NCI-H2171 treated with DMSO at 0.1 percent for 48 hours (cell line): ENCODE data around the gene DIS3L2.
"Not testable (repeated sequence)": the region's sequence is repeated elsewhere in the genome, so short reads cannot be mapped to it uniquely, and the experiment has no call there.

Experiments used
- DNase-seq: peaks from one replicate; lab custom pipeline; 2025; lab: John Stamatoyannopoulos, UW

The DIS3L2 gene

DNA sequence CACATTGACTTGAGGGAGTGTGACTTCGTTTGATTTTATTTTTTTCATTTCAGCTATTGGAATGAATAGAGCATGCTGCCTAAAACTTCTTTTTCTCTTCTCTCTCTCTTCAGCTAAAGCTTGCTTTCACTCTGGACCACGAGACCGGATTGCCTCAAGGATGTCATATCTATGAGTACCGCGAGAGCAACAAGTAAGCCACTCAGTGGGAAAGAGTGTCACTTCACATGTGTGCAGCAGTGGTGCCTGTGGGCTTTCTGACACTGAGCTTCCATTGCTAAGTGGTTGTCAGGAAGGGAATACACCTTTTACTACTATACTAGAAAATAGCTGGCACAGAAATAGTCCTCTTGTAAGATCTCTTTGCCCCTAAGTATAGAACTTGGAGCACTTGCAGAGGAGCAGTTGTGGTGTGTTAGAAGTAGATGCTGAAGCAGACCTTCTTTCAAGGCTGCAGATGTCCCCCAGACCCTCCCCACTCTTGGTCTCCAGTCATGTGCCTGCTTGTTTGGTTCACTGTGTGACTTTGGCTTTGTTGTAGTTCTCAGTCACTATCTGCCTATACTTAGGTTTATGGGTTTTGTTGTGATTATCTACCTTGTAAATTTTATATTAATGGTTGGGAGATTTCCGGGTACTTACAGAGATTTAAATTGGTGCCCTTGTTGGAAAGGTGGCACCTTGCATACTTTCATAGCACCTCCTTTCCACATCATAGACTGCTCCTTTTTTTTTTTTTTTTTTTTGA is 338.6 kb downstream of the DIS3L2 start:
- DNase-seq, result no peak

DNA sequence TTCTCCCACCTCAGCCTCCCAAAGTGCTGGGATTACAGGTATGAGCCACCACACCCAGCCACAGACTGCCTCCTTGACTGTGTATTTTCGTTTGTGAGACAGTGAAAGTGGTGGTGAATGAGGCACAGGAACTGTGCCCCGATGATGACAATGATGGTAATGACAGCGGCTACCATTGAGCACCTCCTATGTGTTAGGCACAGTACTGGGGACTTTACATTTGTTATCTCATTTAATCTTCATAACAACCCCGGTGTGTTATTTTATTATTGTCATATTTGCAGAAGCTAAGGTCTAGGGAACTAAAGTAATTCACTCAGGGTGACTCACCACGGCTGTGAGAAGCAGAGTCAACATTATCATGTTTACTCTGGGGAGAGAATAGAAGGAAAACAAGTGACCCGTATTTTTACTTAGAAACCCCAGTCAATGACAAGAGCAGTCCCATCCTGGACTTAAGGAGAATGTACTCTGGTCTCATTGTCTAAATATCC is 339.4 kb downstream of the DIS3L2 start:
- no peak for DNase-seq

DNA sequence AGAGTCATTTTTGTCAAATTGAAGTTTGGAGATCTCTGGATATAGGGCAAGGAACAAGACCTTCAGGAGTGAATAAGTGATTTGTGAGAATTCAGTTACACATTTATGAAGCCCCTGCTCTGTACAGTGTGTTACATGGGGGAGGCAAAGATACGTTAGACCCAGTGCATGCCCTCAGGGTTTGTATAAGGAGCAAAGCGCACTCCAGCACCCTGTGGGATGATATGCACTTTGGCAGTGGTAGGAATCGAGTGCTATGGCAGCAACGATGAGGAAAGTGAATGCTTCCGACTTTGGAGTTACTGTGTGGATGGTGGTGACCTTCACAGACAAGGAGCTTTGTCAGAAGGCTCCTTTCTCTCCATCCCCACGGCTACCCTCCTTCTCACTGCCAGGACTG is 342.7 kb downstream of the DIS3L2 start:
- no peak for DNase-seq

DNA sequence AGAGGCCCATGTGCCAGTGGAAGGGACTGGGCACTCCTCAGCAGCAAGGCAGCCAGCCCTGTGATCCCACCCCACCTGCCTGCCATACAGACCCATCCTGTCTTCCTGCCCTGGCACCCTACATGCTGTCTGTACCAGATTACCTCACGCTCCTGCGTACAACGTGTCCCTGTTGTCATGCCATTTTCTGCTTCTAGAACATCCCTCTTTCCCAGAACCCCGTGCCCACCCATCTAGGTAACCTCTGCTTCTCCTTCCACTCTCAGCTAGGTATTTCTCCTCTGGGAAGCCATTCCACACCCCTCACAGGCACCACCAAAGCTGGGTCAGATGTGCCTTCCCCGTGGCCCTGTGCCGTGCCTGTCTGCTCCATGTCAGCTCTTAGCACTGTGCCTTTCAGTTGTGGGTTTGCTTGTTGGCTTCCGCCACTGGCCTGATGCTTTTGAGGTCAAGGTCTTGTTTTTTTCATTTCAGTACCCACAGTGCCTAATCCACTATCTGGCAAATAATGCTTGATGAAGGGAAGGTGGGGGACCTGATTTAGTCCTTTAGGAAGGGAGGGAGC is 345.3 kb downstream of the DIS3L2 start:
- no peak for DNase-seq

DNA sequence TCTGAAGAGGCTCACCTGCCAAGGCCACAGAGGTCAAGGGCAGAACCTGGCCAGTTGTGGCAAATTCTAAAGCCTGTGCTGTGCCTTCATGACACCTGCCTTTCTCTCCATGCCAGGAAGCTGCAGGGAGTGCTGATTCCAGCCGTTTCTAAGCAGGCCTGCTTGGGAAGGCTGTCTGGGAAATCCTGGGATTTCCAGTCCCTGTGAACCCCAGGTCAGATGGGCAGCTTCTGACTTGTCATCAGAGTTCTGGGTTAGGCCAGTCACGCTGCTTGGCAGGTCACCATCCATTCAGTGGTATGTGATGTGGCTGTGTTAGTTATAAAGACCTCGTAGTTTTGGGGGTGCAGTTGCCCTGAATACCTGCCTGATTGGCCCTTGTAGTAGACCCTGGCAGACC is 346.3 kb downstream of the DIS3L2 start:
- no peak for DNase-seq

DNA sequence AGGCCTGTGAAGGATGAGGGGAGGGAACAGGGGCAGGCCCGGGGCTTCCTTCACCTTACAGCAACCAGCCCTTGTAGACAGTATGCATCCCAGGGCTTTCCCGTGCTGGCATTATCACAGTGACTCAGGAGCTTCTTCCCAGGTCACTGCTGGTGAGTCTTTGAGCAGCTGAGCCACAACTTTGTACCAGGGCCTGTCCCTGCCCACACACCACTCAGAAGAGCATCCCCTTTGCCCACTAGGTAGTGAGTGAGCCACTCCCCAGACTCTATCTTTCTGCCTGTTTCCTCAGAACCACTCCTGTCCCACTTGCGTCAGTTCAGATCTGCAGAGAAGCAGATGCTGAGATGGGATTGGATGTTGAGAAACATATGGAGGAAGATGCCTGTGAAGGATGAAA is 347.5 kb downstream of the DIS3L2 start:
- no peak for DNase-seq

DNA sequence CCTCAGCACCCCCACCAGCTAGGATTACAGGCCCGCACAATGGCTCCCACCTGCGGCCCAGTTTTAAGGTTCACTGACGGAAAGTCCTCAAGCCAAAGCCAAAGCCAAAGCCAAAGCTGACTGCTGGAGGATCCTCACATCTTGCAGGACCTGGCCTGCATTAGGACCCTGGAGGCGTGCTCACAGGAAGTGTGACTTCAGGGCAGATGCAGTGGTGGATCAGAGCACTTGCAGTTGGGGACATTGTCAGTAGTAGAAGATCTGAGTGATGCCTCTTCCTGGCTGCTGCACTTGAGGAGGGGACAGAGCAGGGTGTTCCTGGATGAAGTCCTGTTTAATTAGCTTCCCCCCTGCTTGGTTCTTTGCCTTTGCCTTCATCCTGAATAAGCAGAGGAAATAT is 348.1 kb downstream of the DIS3L2 start:
- no peak for DNase-seq

DNA sequence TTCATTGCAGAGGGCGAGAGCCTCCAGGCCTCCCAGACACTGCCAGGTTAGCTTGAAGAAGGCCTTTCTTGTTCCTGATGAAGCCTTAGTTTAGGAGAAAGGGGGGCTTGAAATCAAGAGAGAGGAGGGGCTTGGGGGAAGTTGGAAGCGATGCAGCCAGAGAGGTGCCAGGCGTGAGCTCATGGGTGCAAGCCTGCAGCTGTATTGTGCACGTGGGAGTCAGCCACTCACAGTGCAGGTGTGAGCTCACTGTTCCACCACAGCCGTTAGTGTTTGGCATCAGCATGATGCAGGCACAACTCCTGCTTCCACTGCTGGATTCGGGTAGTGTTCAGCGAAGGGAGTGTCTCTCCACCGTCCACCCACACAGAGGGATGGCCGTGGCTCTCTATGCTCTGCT is 348.6 kb downstream of the DIS3L2 start:
- no peak for DNase-seq

DNA sequence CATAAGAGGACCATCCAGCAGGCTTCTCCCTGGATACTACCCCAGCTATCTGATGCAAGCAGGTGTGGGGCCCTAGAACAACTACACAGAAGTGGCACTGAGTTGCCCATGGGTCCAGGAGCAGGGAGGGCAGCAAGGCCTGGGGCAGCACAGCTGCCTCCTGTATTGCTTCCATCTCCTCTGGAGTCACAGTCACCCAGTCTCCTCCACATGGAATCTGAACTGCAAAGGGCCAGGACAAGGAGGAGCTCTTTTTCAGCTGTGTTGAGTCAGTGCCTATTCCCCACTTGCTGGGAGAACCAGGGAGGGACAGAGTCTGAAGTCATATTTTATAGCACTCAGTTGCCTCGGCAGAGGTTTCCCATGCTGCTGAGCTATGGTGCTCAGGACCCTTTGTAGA is 349.2 kb downstream of the DIS3L2 start:
- no peak for DNase-seq

DNA sequence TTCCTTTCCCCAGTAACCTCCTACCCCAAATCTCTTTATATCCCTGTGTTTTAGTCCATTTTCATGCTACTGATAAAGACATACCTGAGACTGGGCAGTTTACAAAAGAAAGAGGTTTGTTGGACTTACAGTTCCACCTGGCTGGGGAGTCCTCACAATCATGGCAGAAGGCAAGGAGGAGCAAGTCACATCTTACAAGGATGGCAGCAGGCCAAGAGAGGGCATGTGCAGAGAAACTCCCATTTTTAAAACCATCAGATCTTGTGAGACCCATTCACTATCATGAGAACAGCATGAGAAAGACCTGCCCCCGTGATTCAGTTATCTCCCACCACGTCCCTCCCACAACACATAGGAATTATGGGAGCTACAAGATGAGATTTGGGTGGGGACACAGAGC is 352.1 kb downstream of the DIS3L2 start:
- DNase-seq, result not testable (repeated sequence)

DNA sequence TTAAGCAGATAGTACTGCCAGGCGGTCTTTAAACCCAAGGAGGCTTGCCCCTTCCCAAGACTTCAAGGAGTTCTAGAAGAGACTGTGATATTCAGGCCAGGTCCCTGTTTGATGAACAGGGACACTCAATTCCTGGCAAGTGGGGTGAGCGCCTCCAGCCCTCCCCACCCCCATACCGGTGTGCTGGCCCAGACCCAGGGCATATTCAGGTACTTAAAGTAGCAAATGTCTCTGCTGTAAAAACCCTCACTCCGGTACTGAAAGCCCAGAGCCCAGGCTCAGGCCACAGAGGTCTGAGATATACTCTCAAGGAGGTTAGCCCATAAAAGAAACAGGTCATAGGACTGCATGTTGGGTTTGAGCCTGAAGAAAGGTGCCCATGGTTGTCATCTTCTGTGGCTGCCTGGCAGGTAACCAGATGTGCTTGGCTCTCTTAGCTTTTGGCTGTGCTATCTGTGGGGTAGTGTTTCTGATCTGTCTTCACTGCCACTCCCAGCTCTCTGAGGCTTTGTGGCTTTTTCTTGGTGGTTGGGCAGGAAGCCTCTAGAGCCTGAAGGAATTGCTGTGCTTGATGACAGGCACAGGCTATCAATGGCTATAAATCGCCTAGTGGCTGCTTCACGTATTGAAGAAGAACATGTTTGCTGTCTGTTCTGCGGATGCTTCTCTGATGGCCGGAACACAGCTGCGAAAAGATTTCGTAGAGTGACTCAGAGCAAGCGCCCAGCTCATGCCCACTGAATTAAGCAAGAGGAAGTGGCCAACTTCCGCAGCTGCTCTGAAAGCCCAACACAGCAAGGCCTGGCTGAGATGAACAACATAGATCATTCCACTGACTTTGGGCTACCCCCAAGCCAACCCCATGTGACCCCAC is 353.8 kb downstream of the DIS3L2 start:
- DNase-seq, result no peak

DNA sequence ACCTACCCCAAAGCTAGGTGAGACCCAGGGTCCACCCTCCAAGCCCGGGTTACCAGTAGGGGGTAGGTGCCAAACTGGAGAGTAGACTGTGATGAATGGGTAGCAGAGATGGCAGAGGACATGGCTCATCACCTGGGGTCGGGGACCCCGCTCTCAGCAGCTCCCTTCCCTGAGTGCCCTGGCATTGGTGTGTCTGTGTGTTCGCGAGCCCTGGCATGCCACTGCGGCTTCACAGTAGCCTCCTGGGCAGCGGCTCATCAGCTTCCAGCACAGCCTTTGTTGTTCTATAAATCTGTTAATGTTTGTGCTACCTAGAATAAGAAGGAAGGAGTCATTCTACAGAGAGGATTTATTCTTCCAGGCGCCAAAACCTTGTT is 354.4 kb downstream of the DIS3L2 start:
- no peak for DNase-seq

DNA sequence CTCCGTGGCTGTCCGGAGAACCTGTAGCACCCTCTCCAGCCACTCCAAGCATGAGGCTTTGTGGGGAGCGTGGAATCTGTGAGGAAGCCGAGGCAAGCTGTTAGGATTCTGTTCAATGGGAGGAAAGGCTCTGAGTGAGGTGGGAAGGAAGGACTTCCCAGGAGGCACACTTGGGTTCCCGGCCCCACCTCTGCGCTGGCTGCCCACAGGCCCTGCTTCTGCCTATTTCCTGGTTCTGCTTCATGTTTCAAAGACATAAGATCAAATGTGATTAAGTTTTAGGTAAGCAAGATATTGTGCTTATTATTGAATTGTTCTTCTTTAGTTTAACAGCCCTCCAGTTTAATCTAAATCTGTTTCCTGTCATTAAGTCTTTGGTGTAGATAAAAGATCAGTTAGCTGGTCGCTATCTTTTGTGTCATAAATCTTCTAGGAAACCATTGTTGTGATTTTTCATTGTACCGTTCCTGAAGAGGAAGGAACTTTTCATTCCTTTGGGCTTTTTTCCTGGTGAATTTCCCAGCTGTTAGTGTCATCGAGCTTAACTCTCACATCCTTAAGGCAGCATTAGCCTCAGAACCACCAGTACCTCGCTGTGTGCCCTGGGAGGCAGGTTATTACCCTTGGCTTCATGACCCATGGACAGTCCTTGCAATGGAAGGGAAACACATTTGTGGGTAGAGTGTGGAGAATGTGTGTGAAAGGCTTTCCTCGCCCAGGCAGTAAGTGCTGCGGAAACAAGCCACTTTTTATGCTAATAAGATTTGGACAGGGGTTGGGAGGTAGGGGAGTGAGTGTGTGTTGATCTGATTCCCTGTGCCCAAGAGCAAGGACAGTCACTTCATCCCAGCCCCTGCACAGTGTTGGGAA is 355.2 kb downstream of the DIS3L2 start:
- DNase-seq, result no peak

DNA sequence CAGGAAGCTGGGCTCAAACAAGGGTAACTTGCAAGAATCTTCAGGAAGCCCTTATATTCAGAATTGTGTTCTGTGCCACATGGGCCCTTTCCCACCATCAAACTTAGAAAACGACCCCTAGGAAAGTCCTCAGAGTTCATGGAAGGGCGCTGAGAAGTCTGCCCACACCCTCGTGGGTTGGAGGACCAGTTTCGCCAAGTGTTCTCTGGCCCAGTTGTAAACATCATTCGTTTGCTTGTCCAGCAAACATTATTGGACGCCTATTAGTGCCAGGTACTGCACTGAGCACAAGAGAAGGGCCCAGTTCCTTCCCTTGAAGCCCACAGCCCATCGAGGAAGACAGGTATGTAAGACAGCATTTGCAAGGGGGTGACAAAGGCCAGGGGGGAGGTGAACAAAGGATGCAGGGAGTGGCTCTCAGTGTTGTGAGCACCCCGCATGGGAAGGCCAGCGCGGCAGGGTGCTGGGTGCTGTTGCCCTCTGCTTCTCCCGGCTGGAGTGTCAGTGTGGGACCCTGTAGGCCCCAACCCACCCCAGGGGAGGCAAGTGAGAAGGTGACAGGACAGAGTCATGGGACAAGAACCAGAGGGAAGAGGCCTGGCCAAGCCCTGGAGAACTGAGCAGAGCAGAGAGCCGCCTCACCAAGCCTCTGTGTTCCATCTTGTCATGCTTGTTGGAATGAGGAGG is 356.8 kb downstream of the DIS3L2 start:
- no peak for DNase-seq

DNA sequence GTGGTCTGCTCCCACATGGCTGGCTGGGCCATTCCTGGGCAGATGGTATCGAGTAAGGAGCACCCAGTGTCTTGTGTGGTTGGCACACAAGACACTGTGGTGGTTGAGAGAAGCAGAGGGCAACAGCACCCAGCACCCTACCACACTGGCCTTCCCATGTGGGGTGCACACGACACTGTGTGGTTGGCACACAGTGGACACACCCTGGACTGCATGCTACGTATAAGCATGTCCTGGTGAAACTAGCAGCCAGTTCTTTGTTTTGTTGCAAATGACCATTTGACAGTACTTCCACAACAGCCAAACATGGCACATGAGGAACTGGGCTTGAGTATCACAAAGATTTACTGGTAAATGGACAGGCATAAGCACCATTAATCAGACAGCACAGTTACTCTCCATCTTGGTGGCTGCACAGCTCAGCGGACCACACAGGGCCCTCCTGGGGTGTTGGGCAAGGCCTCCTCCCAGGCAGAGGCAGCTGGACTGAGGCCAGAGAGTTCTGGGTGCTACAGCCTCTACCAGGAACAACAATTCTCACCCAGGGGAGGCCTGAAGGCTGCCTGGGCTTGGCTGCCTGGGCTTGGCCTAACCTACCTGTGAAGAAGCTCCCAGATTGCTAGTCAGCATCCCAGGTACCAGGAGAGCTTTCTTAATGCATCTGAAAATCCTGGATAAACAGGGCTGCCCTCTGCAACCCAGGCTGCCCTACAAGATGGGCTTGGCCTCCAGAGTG is 357.7 kb downstream of the DIS3L2 start:
- no peak for DNase-seq

DNA sequence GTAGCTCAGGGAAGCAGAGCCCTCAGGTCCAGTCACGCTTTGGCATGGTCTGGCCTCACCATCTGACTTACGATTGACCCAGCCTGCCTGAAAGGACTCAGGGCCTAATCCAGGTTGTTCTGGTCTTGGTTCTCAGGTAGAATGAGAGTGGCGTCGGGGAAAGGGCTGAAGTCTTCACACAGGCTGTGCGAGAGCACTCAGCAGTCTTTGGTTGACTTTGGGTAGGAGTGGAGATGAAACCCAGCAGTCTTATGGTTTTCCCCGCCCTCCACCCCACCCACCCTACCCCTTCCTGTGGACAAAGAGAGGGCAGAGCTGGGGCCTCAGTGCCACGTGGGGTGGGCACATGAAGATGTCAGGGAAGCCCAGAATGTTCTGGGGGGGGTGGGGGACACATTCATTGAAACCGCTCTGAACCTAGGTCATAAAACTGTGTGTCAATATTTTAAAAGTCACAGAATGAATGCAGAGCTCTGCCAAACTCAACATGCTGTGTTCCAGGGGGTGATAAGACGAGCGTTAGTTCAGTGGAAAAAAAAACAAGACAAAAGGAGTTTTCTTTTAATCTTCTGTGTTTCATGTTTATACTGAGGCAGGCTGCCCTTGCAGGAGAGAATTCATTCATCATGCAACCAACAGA is 358.4 kb downstream of the DIS3L2 start:
- DNase-seq, result no peak

DNA sequence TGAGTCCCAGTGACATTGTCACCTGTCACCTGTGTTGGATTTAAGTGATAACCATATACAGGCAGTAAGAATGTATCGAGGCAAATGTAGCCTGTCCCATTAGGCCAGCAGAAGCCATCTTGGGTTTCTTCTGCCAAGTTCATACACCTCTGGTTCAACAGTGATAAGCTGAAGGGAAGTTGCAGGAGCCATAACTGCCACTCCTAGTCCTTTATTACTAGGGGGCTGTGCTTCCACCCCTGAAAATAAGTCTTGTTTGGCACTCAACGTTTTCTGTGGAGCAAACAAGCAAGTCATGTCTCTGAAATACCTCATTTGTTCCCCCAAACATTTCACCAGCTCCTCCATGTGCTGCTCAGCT is 358.9 kb downstream of the DIS3L2 start:
- no peak for DNase-seq

DNA sequence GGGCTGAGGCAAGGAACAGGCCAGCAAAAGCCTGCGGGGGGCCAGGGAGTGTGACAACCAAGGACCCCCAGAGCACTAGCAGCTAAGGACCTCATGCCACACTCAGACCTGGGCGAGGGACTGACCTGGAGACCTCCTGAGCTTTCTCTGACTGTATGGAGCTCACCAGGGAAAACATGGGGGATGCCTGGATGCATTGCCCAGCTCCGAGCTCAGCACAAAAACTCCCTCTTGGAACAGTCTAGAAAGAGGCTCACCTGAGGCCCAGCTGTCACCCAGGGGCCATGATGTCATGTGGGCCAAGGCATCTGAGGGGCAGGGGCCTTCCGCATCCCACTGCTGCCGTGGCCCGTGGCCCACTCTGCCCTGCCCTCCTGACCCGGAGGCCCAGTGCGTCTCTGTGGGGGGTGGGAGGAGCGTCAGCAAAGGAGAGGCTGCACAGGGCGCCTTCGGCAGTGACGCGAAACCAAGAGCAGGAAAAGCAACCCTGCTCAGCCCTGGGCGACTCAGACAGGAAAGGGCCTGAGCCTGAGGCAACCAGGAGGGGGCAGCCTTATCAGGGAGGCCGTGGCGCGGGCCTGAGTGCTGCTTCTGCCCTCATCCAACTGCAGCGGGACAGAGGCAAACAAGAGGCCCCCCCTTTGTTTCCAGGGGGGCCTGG is 359.8 kb downstream of the DIS3L2 start:
- no peak for DNase-seq

DNA sequence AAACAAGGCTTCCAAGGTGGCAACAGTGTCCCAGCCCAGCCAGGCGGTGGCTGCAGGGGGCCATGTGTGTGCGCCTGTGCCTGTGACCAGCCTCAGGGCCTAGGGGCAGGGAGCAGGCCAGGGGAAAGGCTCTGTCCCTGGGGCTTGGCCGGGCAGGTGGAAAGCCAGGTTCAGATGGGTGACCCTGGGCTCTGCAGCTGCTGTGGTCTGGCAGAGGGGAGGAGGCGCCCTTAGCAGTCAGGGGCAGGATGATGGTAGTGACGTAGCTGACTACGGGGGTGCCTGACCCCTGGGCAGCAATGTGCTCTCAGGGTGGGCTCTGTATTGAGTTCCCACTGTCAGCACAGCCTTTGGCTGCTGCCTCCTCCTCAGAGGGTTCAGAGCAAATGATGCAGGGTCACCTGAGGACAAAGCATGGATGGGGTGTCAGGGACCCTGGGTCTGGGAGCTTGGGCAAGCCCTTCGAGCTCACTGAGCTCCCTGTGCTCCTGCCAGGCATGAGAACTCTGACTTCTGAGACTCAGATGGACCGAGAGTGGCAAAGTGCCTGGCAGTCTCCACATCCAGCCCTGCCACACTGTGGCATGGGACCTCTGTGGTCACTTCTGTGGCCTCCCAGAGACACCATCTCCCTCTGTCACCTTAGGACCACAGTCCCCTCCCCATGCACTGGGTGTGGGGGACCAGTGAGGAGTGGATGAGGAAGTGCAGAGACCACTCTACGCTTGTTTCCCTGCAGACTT is 360.5 kb downstream of the DIS3L2 start:
- DNase-seq, result no peak
